ENCODE results near the gene ZNF507. TPM values are rescaled to one million over a fixed set of nuclear protein-coding genes. Genes with fewer than 3 reads are reported as not detected.

ZNF507 gene
- total and polyA plus RNA-seq, 2 of the 8 experiments (the other 6 are each of a cell fraction or from before 2014, with no cell fraction given), result 8.6 to 28.8 TPM

- Histone ChIP-seq H2BK15ac (ENCODE audit: low read length) (no peak overlapping the region), H2BK120ac (replicated peaks; ENCODE audit: low read depth, low read length) (no peak overlapping the region), H2BK12ac (ENCODE audit: low read depth, low read length) (no peak overlapping the region), H2BK20ac (ENCODE audit: low read length) (no peak overlapping the region), H3K79me1 (ENCODE audit: low read depth, low read length) (no peaks in the 10 kb centered on the region; the same call in 1 of the 2 replicates), H3K4me2 (ENCODE audit: insufficient read depth in 1 of 2, low read depth in 2 of 2, low read length in 2 of 2) (no peak overlapping the region), H3K56ac (replicated peaks; ENCODE audit: insufficient read length, low read depth, low read length) (no peak overlapping the region), H3K18ac (ENCODE audit: extremely low read depth, low read length) (no peak overlapping the region), H2AFZ (ENCODE audit: low read length) (no peak overlapping the region), H3K9ac (replicated peaks in 1 of 4; ENCODE audit: extremely low read depth in 1 of 4, low read depth in 3 of 4, low read length in 3 of 4) (no peak overlapping the region), H2BK5ac (ENCODE audit: low read depth, low read length) (no peak overlapping the region), H4K8ac (ENCODE audit: extremely low read depth, insufficient read depth, low read length) (no peak overlapping the region), H3K4ac (replicated peaks; ENCODE audit: insufficient read length, low read depth, low read length) (no peak overlapping the region), H3K23me2 (ENCODE audit: low read depth, low read length) (no peaks in the 10 kb centered on the region), H3K9me3 (ENCODE audit: insufficient read depth in 2 of 2, low read depth in 1 of 2, low read length in 1 of 2) (no peaks in the 10 kb centered on the region), H3K4me3 (ENCODE audit: extremely low read depth in 1 of 4, insufficient read depth in 2 of 4, low read depth in 3 of 4, low read length in 4 of 4) (no peak overlapping the region), H3K27me3 (replicated peaks in 1 of 4; ENCODE audit: control insufficient read depth in 3 of 4, extremely low read depth in 1 of 4, insufficient read depth in 3 of 4, low read length in 3 of 4) (no peaks in the 10 kb centered on the region), H3K27ac (ENCODE audit: low read depth, low read length) (no peak overlapping the region), H3K79me2 (ENCODE audit: control insufficient read depth in 1 of 2, insufficient read depth in 2 of 2, low read length in 2 of 2) (no peaks in the 10 kb centered on the region), H4K91ac (replicated peaks; ENCODE audit: insufficient read length, low read length) (no peak overlapping the region), H3K23ac (ENCODE audit: insufficient read length) (no peak overlapping the region), H4K5ac (ENCODE audit: insufficient read length, low read depth, low read length) (no peak overlapping the region), H3K4me1 (replicated peaks in 1 of 4; ENCODE audit: control insufficient read depth in 3 of 4, insufficient read depth in 4 of 4, low read length in 3 of 4) (no peaks in the 10 kb centered on the region), H4K20me1 (replicated peaks in 1 of 2; ENCODE audit: control insufficient read depth in 1 of 2, insufficient read depth in 2 of 2, low read length in 2 of 2) (peaks cover 0 to 2% of the 10 kb centered on the region in 2 experiments), H3K14ac (ENCODE audit: insufficient read length) (no peak overlapping the region), H2AK5ac (ENCODE audit: low read depth, low read length) (no peak overlapping the region), H3K36me3 (ENCODE audit: control insufficient read depth in 2 of 4, insufficient read depth in 4 of 4, low read length in 3 of 4) (peaks cover 5 to 32% (median 24%) of the 10 kb centered on the region in 4 experiments; a peak in 7 of 8 replicates)
- ChIA-PET CTCF (ENCODE audit: partially characterized antibody) (interaction anchor here (0.7 to 1.6 kb wide), 2 partner anchors 61 to 557 kb away, joined by 3 read pairs; no protein-coding TSS in a partner anchor), POLR2A (ENCODE audit: partially characterized antibody) (interaction anchor here (1.0 kb wide), 1 partner anchor 8 kb away, joined by 6 read pairs; no protein-coding TSS in a partner anchor)
- 92% methylated on average over 3 of the region's 3 CpGs; no CpG with 5 or more reads in 1 of the 2 experiments for WGBS, 2 experiments (ENCODE audit: extremely low coverage in 1 of 2, insufficient coverage in 1 of 2, insufficient read length in 1 of 2, insufficient replicate concordance in 2 of 2, low coverage in 1 of 2, low lambda C conversion rate in 2 of 2, missing lambda C conversion rate in 1 of 2)
- no peak for FAIRE-seq
- TF ChIP-seq JUN (IDR thresholded peaks at IDR 0.05; ENCODE audit: low read depth, low read length), result no peak
- no peak for TF ChIP-seq EGR1 (IDR thresholded peaks at IDR 0.05; ENCODE audit: borderline replicate concordance, low read depth, low read length)
- no peak for TF ChIP-seq FOSL1 (IDR thresholded peaks at IDR 0.05; ENCODE audit: insufficient read depth, low read depth, low read length)
- no peak for DNase-seq (ENCODE audit: low read depth in 1 of 2, low spot score in 2 of 2)
These were observed 34.9 kb downstream of the ZNF507 start for GRCh38 chr19:32380269-32380668.
